NOMO-1 treated with dmso at 0.1 percent for 144 hours (cell line): ENCODE results near the gene COL6A3.

Source experiments
- DNase-seq: peaks from one replicate; lab custom pipeline; 2025; ENCODE audit not compliant: unreplicated experiment; lab: John Stamatoyannopoulos, UW

COL6A3 gene

GRCh38 chr2:237298151-237299118 is 115.5 kb downstream of the COL6A3 start:
- DNase-seq = no peak

DNA sequence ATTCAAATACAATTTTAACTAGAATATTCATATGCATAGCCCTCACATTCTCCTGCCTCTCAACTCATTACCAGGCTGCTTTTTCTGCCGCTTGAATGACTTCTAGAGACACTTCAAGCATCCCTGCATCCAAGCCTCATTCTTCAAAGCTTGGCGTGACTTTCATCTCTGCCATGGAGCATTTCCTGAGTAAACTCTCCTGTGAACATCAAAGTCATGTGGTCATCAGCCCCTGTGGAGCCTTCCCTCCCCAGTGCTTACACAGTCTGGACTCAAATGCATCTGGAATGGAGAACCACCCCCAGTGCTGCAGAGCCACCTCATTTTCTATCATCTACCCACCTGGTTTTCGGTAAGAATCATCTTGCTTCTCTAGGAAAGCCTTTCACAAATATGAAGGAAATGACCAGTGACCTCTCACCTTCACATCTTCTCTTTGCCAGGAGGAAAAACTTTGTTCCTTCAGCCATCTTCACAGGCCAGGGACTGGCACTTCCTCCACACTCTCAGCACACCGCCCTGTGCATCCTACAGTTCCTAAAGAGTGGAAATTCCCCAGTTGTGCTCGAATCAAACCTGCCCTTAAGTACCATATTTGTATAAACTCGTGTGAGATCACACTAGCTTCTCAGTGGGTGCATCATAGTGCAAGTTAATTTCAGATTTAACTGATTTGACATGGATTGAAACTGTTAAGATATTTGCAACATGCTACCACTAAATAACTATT is 116.4 kb downstream of the COL6A3 start:
- DNase-seq = no peak

DNA sequence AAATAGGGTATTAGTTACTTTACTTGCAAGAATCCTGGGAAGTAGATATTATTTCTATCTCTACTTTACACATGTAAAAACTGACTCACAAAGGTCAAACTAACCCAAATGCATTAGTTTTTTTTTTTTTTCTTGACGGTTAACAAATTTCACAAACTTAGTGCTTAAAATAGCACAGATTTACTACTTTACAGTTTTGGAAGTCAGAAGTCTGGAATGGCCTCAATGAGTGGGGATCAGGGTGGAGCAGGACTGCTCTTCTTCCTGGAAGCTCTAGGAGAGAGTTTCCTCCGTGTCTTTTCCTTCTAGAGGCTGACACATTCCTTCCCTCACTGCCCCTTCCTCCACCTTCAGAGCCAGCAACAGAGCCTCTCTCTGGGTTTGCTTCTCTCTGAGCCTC is 117.2 kb downstream of the COL6A3 start:
- DNase-seq = no peak

DNA sequence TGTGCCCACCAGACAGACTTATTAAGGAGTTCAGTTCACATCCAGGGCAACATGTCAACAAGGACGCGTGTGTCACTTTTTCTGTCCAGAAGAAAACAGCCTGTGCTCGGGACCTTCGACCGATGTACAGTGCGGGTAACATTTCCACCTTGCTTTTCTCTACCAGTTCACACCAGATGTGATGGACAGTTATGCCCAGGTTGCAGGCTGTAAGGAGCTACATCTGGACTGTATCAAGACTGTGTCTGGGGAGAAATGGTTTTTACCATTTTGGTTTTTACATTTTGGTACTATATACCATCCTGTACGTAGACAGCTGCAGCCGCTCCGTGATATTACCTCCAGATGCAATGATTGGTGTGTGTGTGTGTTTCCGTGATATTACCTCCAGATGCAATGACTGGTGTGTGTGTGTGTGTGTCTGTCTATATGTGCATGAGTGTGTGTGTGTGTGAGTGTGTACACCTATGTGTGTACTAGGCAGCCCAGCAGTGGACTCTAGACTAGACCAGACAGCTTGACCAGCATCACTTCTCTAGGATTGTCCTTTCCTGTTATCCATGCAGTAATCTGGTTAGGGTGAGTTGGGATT is 118.0 kb downstream of the COL6A3 start:
- no peak for DNase-seq

GRCh38 chr2:237294460-237294859 is 119.5 kb downstream of the COL6A3 start:
- DNase-seq = no peak

DNA sequence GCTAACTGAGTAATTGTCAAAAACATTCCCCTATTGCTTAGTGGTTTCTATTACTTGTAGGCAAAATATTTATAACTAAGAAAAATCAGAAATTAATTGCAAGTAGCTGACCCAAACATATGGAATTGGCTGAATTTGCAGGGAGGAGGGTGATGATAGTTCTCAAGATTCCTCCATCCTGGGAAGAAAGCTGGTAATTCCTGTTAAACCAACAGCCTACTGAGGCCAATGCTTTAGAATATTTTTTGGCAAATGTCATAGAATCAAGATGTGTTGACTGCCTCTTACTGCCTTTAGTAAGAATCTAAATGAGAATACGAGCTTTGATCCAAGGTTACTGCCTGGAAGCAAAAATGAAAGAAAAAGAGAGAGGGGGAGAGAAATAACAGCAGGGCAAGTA is 120.0 kb downstream of the COL6A3 start:
- DNase-seq = no peak

DNA sequence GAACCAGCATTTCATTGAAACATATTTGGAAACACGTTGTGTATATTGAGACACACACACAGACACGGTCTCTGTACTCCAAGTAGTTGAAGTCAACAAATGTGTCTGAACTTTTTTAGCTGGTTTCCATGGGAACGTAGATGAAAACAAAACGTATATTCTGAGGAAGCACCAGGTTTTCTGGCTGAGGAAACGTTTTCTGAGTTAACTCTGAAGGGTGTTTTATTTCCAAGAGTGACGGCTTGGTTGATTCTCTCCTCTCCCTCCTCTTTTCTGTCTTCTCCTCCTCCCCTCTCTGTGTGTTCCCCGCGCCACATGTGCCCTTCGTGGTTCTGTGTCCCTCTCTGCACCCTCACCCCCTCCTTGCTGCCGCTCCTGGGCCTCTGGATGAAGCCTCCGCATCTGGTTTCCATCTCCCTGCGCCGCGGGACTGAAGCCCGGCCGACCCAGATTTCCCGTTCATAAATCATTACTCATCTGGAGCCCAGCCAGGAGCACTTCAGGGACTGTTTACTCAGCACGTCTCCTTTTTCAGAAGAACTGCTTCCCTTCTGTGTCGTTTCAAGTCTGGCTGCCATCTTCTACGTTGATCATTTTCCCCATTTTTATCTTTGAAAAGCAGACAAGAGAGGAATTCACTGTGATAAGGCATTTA is 122.7 kb downstream of the COL6A3 start:
- DNase-seq = peak; percentile 48

GRCh38 chr2:237290261-237290660 is 123.7 kb downstream of the COL6A3 start:
- no peak for DNase-seq

GRCh38 chr2:237289139-237289538 is 124.8 kb downstream of the COL6A3 start:
- DNase-seq = no peak

GRCh38 chr2:237287872-237288271 is 126.1 kb downstream of the COL6A3 start:
- DNase-seq = no peak

GRCh38 chr2:237283131-237283928 is 130.6 kb downstream of the COL6A3 start:
- no peak for DNase-seq

DNA sequence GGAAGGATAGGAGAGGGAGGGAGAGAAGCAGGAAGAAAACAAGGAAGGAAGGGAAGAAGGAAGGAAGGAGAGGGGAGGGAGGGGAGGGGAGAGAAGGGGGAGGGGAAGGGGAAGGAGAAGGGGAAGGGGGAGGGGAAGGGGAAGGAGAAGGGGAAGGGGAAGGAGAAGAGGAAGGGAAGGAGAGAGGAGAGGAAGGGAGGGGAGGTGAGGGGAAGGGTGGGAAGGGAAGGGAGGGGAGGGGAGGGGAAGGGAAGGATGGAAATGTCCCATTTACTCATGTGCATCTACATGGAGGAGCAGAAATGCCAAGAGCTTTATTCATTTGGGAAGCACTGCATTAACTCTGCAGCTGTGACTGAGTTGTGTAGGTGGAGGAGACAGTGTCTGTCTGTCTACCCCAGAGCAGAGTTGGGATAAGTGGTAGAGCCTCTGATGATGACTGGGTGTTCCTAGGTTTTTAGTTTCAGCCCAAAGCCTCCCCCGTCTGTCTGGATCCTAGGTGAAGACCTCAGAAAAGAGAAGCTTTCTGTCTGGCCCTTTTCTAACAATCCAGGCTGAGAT is 131.3 kb downstream of the COL6A3 start:
- DNase-seq = no peak

DNA sequence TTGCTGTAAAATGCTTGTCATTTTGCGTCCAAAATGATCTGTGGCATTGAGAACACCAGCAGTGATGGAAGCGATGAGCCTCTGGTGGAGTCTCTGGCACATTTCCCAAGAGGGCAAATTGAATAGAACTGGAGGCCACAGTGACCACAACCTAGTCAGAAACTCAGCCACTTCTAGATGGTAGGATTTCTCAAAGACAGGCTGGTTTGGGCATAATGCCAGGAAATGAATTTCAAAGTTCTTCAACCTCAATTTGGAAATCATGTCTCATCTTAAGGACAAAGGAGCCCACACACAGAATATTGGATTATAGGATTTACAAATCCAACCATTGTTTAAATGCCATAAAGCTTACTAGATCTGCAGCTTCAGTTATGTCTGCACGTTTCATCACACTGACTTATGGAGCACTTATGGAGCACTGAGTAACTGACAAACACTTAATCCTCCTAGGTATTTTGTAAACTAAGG is 132.1 kb downstream of the COL6A3 start:
- DNase-seq = peak; percentile 60

GRCh38 chr2:237280939-237281338 is 133.0 kb downstream of the COL6A3 start:
- DNase-seq = no peak

DNA sequence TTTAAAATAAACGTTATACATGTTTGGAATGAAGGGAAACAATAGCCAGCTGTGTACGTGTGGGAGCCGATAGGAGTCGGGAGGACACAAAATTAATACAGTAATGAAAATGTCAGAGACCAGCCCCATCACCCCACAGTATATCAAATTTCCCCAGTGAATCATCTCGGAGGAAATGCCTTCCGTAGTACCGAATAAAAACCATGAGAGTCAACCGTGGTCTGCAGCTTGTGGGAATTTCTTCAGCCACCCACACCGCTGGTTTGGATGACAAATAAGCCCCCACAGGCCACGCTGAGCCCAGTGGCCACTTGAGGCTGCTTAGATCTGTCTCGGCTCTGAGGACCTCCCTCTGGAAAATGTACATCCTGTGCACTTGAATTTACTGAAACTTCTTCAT is 133.7 kb downstream of the COL6A3 start:
- DNase-seq = no peak

GRCh38 chr2:237279012-237279768 is 134.8 kb downstream of the COL6A3 start:
- no peak for DNase-seq

GRCh38 chr2:237278568-237278967 is 135.4 kb downstream of the COL6A3 start:
- DNase-seq = no peak

DNA sequence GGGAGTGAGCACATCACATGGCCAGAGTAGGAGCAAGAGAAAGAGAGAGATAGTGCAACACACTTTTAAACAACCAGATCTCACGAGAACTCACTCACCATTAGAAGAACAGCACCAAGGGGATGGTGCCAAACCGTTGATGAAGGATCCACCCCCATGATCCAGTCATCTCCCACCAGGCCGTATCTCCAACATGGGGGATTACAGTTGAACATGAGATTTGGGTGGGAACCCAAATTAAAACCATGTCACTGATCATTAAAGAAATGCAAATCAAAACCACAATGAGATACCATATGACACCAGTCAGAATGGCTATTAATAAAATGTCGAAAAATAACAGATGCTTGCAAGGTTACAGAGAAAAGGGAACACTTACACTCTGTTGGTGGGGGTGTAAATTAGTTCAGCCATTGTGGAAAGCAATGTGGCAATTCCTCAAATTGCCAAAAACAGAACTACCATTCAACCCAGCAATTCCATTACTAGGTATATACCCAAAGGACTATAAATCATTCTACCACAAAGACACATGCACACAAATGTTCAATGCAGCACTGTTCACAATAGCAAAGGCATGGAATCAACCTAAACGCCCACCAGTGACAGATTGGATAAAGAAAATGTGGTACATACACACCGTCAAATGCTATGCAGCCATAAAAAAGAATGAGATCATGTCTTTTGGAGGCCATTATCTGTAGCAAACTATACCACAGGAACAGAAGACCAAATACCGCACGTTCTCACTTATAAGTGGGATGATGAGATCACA is 137.1 kb downstream of the COL6A3 start:
- DNase-seq = peak; percentile 2
